ENCODE results near the gene CLIC3.
A peak's percentile ranks its signal among the peaks of the same experiment; 100 is the strongest.
"Not testable (repeated sequence)": the region's sequence is repeated elsewhere in the genome, so short reads cannot be mapped to it uniquely, and the experiment has no call there.

Gene CLIC3, protein sequence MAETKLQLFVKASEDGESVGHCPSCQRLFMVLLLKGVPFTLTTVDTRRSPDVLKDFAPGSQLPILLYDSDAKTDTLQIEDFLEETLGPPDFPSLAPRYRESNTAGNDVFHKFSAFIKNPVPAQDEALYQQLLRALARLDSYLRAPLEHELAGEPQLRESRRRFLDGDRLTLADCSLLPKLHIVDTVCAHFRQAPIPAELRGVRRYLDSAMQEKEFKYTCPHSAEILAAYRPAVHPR

DNA sequence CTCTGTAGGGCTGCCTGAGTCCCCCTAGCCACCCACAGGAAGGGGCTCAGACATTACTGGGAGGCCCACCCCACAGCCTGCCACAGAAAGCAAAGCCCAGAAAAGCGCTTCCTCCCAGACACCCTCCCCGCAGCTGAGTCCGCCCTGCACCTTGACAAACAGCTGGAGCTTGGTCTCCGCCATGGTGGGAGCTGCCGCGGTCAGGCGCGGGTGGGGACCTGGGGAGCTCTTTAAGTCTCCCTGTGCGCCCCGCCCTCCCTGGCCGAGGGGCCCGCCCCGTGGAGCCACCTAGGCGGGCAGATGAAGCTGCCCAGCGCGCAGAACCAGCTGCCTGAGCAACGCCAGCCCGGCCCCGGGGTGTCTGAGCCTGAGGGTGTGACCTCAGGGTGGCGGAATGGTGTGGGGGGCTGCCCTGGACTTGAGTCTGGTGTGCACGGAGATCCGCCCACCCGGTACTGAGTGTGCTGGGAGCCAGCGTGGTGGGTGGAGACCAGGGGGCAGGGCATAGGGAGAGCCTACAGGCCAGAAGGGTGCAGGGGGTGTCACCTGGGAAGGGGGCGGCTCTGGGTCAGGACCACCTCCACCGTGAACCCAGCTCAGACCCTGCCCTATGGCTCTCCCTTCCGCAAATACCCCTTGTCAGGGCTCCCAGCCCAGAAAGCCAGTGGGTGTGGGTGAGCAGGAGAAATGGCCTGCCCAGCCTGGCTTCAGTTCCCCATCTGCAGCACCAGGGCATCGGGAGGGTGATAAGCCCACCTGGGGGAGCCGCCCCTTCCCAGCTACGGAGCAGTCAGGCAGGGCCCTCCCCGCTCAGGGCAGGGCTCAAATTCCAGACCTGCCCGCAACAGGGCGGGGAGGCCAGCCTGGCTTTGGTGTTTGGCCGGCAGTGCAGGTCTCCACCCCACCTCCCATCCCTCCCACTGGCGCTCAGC is at the start of gene CLIC3:
TSS of gene CLIC3 (minus strand) at position 208 of the 932 bp plus-strand sequence. CDS start at position 183, 25 bp downstream.
- no peak for DNase-seq

DNA sequence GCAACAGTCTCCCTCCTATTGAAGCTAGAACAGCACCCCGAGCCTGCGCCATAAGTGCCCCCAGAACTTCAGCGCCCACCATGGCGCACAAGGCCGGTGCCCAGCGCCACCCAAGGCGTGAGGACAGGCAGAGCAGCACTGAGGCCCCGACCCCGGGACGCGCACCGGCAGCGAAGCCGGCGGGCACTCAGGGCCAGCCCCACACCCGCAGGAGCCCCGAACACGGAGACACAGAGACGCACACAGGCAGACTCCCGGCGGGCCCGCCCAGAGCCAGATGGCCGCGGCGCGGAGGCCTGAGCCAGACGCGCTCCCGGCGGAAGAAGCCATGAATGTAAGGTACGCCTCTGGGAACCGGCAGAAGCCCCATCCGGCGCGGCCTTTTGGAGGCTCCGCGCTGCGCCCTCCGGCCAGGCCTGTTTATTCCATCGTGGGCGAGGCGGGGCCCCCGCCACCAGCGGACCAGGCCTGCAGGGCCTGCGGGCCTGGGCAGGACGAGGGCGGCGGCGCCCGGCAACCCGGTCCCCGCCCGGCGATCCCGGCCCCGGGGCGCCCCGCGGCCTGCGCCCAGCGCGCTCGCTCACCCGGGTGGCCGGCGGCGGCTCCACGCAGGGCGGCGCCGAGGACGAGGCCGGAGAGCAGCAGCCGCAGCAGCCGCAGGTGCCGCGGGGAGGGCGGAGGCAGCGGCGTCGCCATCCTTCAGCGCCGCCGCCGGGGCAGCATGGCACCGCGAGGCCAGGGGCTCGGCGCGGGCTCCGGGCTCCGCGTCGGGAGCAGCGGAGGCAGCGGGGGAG is 49.1 kb upstream of the CLIC3 start:
- peak; percentile 41 for DNase-seq

DNA sequence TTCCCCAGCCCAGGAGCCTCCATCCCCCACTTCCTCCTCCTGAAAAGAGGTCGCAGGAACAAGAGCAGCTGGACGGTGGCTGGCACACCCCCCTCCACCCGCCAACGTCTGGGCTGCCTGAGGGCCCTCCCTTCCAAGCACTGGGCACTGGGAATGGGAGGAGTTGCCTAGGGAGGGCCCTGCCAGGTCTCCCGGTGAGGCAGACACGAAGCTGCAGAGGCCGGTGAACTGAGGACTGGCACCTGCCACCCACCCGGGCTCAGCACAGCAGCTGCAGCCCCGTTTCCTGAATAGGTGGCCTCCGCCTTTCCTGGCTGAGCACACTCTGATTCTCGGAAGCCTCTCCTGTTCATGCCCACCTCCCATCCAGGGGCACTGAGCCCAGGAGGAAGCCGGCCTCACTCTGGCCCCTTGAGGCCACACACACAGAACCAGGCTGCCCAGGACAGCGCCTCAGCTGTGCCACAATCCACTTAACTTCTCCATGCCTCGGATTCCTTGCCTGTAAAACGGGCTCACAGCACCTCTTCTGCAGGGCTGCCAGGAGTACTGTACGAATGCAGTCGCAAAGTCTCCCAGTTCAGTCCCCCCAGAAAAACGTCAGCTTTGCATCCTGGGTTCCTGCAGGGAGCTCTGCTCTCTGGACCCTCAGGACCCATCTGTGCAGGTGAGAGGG is 48.3 kb upstream of the CLIC3 start:
- no peak for DNase-seq

DNA sequence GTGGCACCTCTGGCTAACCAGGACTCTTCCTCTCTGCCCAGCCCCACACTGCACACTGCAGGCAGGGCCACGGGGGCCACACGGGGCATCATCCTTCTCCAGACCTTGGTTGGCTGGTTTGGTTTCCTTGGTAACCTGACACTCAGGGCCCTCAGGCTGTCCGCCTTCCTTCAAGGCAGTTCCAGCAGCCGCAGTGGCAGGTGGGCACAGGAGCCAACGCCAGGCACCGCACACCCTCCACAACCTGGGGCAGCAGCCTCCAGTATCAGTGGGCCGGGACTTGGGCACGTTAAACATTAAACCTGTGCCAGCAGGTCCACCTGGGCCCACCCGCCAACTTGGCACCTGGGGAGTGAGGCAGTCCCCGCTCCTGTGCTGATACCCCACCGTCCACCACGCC is 47.7 kb upstream of the CLIC3 start:
- DNase-seq = no peak

DNA sequence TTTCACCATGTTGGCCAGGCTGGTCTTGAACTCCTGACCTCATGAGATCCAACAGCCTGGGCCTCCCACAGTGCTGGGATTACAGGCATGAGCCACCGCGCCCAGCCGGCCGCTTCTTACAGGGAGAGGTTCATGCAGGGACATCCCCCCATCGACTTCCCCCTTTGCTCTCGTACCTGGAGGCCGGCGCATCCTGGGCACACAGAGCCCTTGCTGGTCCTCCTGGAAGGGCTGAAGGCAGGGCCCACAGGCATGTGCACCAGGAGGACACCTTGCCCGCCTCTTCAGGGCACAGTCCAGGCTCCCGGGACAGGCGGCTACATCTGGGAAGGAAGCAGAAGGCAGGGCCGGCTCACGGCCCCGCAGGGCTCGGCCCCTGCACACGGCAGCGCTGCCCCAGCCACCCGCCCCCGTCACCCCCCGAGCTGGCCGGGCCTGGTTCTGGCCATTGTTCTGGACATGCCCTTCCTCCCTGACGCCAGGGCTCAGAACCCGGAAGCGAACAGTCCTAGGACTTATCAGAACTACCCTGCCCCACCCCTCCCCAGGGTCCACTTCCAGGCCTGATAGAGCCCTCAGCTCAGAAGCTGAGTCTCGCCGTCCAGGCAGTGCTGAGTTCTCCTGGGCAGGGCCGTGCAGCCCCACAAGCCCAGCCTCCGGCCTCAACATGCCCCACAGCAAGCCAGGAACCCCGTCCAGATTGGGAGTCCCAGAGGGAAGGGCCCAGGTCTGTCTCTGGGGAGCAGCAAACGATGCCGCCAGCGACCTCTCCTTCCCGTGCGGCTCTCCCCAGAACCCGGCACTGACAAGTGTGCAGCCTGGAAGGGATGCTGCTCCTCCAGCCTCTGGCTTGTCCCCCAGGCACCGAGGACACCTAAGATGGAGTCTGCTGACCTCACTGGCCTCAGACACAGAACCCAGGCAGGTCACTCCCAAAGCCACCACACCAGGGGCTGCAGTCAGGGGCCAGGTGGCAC is 46.7 kb upstream of the CLIC3 start:
- DNase-seq = no peak

DNA sequence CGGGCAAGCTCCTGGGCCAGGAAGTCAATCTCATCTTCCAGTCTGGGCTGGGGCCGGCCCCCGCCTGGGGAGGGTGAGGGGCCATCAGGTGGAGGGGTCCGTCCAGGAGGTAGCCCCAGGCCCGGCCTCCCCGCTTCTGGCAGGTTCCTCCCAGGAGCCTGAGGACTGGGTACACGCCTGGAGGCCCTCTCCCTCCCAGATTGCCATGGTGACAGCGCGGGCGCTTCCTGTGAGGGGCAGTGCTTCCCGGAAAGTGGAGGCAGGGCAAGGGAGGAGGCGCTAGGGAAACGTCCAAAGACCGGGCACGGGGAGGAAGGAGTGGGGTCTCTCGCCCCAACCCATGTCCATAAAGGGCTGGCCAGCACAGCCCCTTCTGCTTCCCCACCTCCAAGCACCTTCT is 44.8 kb upstream of the CLIC3 start:
- DNase-seq = no peak

DNA sequence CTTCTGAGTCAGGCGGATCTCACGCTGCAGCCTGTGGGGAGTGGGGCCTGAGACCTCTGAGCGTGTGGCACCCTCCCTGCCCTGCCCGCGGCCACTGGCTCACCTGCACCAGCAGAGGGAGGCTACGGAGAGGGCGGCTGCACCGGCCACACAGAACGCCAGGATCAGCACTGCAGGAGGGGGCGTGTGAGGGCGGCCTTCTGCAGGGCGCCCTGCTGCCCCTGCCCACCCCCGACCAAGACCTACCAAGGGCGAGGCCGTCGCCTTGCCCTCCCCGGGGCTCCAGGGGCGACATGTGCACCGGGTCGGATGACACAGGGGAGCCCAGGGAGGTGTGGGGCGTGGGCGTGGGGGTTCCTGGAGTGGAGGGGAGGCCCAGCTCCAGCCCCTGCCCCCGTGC is 44.2 kb upstream of the CLIC3 start:
- no peak for DNase-seq

DNA sequence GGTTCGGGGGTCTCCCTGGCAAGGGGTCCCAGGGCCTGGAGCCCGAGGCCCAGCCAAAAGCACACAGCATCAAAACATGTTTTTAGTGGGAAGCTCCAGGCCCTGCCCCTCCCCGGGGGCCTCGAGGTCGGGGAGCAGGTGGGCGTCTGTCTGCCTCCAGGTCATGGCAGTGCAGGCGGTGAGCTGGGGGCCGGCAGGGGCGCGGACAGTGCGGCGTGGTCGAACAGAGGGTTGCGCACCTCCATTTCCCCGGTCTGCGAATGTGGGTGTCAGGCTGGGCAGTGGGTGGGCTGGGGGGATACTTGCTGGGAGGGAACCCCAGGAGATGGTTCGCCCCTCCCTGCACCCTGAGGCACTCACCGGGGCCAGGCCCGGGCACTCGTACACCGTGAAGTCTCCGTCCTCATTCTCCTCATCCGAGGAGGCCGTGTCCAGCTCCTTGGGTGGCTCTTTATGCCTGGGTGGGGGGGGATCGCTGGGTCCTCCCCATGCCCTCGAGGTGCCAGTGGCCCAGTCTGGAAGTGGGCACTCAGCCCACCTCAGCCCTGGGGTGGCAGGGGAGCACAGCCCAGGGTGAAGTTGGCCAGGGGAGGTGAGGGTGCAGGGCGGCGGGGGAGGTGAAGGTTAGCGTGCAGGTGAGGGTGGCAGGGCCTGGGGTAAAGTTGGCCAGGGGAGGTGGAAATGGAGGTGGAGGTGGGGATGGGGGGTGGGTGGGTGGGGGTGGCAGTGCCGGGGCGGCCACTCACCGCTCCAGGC is 43.4 kb upstream of the CLIC3 start:
- DNase-seq = no peak

DNA sequence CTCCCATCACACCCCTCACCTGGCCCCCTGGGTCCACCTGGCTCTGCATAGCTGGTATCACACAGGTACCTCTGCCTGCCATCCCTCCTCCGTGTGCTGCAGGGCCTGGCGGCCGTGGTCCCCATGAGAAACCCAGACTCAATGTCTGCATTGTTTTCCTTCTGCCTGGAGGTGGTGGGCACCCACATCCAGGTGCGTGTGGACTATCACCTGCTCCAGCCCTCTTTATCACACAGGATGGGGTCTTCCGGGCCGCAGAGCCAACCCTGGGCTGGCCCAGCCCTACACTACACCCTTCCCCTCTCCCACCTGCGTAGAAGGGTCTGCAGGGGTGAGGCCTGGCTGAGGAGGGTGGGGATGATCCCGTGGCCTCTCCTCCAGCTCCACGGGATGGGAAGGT is 42.5 kb upstream of the CLIC3 start:
- DNase-seq = no peak

DNA sequence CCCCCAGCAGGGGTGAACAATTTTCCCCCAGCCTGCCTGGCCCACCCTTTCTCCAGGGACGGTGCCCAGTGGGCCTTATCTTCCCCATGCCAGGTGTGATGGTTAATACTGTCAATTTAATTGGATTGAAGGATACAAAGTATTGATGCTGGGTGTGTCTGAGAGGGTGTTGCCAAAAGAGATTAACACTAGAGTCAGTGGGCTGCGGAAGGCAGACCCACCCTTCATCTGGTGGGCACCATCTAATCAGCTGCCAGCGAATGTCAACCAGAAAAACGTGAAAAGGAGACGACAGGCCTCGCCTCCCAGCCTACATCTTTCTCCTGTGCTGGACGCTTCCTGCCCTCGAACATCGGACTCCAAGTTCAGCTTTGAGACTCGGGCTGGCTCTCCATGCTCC is 41.1 kb upstream of the CLIC3 start:
- no peak for DNase-seq

DNA sequence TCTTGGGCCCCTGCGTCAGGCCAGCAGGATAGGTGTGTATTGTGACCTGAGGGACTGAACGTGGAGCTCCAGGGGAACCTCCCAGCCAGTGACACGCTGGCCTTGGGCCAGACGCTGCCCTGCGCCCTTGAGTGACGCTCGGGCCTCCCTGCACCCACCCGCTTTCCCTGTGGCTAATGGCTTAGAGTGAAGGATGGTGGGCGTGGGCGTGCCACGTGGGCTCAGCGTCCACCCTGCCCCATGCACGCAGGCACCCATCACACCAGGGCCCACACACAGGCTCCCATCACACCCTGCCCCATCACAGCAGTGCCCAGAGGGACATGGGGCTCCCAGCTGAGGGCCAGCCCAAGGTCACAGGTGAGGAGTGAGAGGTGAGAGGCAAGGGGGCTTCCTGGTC is 40.7 kb upstream of the CLIC3 start:
- no peak for DNase-seq

DNA sequence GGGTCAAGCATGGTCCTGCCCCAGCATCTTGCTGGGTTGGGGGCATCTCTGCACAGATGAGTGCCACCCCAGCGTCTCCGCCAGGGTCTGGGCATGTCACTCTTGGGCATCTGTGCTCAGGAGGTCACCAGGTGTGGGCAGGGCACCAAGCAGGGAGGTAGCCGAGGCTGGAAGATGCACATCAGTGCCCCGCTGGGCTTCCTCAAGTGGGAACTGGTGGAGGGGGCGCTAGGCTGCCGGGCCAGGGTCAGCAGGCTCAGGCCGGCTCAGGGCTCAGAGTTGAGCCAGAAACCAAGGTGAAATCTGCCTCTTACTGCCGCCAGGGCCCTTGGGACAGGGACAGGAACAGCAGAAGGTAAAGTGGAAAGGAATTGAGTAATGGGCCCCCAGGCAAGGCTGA is 39.6 kb upstream of the CLIC3 start:
- DNase-seq = no peak

DNA sequence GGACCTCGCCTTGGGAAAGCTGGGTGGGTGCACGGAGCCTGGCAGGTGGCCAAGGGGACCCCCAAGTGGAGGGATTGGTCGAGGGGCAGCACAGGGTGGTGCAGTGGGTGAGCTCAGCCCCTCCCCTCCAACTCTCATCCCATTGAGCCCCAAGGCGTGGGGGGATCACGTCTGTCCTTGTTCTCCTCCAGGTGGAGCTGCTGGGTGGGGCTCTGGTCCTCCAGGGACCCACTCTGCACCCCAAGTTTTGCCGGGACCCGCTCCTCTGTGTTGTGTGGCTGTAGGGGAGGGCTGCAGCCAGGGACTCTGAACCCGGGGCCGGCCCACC is 39.1 kb upstream of the CLIC3 start:
- no peak for DNase-seq

DNA sequence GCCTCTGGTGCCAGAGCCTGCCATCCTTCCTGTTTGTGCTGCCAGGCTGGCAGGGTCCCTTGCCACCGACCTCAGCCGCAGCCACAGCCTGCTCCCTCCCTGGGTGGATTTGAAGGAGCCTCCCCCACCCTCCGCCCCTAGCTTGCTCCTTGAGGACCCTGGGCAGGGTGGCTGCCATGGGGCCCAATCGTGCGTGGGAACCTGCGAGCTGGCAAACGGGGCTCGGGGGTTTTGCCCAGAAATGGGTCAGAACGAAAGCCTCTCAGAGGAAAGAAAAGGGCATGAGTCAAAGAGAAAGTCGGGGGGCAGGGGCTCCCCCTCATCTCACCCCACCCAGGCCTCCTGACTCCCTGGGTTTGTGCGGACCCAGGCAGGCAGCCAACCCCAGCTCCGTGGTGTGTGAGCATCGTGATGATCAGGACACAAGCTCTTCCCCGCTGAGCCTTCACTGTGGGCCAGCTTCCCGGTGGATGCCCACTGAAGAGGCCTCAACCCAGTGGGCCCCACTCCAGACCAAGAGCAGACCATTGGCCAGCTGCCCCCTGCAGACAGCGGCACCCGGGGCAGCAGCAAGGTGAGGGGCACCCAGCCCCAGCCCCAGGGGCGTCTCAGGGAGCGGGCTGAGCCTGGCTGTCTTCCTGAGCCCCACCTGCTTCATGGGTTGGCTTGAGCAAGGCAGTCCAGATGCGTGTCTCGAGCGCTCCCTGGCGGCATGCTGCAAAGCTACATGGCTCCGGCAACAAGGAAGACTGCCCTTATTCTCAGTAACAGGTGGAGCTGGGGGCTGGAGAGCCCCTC is 38.5 kb upstream of the CLIC3 start:
- DNase-seq = peak; percentile 66

DNA sequence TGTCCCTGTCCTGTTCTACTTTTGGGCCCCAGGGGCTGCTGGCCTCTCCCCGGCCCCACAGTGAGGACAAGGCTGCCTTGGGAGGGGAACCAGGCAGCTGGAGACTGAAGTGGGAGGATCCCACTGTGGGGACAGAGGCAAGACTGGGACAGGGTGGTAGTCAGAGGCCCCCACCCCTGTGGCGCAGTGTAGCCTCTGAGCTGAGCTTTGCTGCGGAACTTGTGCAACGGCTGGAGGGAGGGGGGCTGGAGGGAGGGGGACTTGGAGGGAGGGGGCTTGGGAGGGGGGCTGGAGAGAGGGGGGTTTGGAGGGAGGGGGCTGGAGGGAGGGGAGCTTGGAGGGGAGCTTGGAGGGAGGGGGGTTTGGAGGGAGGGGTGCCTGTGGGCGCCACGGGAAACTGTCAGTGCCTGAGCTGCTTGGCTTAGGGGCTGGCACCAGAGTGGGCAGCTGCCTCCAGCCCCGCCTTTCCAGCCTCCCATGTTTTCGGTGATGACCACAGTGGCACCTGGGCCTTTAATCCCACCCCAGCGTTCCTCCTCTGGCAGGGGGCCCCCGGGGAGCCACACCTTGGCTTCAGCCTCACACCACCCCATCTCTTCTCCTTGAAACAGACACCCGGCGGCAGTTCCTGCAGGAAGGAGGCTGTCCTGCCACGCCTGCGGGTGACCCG is 37.8 kb upstream of the CLIC3 start:
- no peak for DNase-seq

DNA sequence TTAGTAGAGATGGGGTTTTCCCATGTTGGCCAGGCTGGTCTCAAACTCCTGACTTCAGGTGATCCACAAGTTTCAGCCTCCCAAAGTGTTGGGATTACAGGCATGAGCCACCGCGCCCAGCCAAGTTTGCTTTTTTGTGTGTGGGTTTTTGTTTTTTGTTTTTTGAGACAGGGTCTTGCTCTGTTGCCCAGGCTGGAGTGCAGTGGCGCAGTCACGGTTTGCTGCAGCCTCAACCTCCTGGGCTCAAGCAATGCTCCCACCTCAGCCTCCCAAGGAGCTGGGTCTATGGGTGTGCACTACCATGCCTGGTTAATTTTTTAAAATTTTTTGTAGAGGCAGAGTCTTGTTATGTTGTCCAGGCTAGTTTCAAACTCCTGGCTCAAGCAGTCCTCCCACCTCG is 37.1 kb upstream of the CLIC3 start:
- not testable (repeated sequence) for DNase-seq

DNA sequence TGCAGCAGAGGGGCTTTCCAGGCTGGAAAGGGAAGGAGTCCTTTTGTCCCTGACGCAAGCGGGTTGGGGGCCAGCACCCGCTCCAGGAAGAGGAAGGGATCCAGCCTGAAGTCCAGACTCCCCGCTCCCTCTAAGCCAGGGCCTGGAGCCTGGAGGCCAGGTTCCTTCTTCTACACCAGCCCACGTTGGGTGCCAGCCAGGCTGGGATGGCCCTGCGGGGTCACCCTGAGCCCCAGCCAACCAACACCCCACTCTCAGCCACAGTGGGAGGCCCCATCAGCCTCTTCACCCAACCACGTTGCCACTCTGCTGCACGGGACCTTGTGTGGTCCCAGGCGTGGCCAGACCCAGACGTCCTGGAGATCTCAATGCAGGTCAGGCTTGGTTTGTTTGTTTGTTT is 36.5 kb upstream of the CLIC3 start:
- no peak for DNase-seq

DNA sequence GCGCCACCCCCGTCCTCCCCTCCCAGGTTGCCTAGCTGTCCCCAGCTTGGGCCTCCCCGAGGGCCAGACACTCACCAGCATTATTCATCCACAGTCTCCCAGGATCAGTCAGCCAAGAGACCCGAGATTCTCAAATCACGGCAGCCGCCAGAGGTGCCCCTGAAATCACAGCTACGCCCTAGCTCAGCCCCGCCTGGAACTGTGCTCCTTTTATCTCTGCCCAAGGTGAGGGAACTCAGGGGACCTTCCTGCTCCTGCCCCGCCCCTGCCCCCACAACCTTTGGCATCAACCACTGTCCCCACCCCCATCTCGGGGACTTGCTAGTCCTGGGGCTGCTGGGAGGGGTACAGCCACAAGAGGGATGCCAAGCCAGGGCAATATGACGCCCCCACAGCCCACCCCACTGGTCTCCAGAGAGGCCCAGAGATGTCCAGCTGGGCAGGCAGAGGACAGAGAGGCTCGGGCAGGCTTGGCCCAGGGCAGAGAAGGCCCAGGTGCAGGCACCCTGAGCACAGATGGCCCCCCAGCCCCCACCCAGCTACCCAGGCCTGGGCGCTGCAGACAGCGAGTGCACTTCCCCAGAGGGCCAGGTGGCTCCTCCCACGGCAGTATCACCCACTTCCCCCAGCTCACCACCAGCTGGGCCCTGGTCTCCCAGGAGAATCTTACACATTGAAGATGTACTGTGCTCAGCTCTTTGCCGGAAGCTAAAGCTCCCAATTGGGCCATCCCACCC is 35.7 kb upstream of the CLIC3 start, which contains the start of gene FUT7:
TSS of gene FUT7 (minus strand) at position 185 of the 737 bp plus-strand sequence. CDS start at position 88, 97 bp downstream.
- DNase-seq = peak; percentile 10
